Mesendoderm (in vitro differentiated cells): ENCODE measurements around the gene C2CD3.

Experiments
- DNase-seq: peaks from one replicate; pipeline ENCODE4 v3.0.0; 2013
- H2AK5ac ChIP-seq: 2 replicates; pipeline ENCODE4 v1.6.1; 2013; ENCODE audit warnings: low read length, inconsistent platforms
- H2BK120ac ChIP-seq: 2 replicates; pipeline ENCODE4 v1.6.1; 2013; ENCODE audit warnings: low read depth, mild to moderate bottlenecking, low read length, moderate library complexity, mixed read lengths
- H2BK15ac ChIP-seq: replicated peaks from 2 replicates; pipeline ENCODE4 v1.6.1; 2013; ENCODE audit warnings: low read depth, mild to moderate bottlenecking, moderate library complexity
- H2BK5ac ChIP-seq: 2 replicates; pipeline ENCODE4 v1.6.1; 2013; ENCODE audit warnings: low read length, inconsistent platforms
- H3K18ac ChIP-seq: 2 replicates; pipeline ENCODE4 v1.6.1; 2013; ENCODE audit warnings: mild to moderate bottlenecking, low read length, mixed read lengths
- H3K23ac ChIP-seq: one replicate; pipeline ENCODE4 v1.6.1; 2013; ENCODE audit warnings: low read length
- H3K27ac ChIP-seq: 2 replicates; pipeline ENCODE4 v1.5.1; 2013; ENCODE audit warnings: low read depth, mild to moderate bottlenecking, inconsistent platforms, low read length, moderate library complexity
- H3K27me3 ChIP-seq: 2 replicates; pipeline ENCODE4 v1.6.1; 2013; ENCODE audit warnings: low read length, control low read depth, mild to moderate bottlenecking, inconsistent platforms; ENCODE audit not compliant: insufficient read depth, poor library complexity
- H3K36me3 ChIP-seq: 2 replicates; pipeline ENCODE4 v1.6.1; 2013; ENCODE audit warnings: low read length, inconsistent platforms; ENCODE audit not compliant: control insufficient read depth, insufficient read depth
- H3K4ac ChIP-seq: one replicate; pipeline ENCODE4 v1.6.1; 2013; ENCODE audit warnings: low read depth, mild to moderate bottlenecking, low read length, moderate library complexity
- H3K4me1 ChIP-seq: 2 replicates; pipeline ENCODE4 v1.6.1; 2013; ENCODE audit warnings: low read depth, low read length, inconsistent platforms; ENCODE audit not compliant: control insufficient read depth
- H3K4me2 ChIP-seq: 2 replicates; pipeline ENCODE4 v1.6.1; 2013; ENCODE audit warnings: low read length
- H3K4me3 ChIP-seq: 2 replicates; pipeline ENCODE4 v1.5.1; 2013; ENCODE audit warnings: mild to moderate bottlenecking, low read length
- H3K56ac ChIP-seq: one replicate; pipeline ENCODE4 v1.6.1; 2013; ENCODE audit warnings: low read length
- H3K79me1 ChIP-seq: 2 replicates; pipeline ENCODE4 v1.6.1; 2013; ENCODE audit warnings: low read length, inconsistent platforms
- H3K79me2 ChIP-seq: 2 replicates; pipeline ENCODE4 v1.6.1; 2013; ENCODE audit warnings: mild to moderate bottlenecking, low read length; ENCODE audit not compliant: control insufficient read depth, insufficient read depth
- H3K9ac ChIP-seq: 2 replicates; pipeline ENCODE4 v1.6.1; 2013; ENCODE audit warnings: low read length, inconsistent platforms
- H4K5ac ChIP-seq: one replicate; pipeline ENCODE4 v1.6.1; 2013; ENCODE audit warnings: low read length
- H4K8ac ChIP-seq: one replicate; pipeline ENCODE4 v1.6.1; 2013; ENCODE audit warnings: low read depth, mild to moderate bottlenecking, control low read depth, low read length, moderate library complexity
- WGBS: extraction: QIAGEN DNeasy Blood & Tissue Kit; methylation state at CpG from one replicate; pipeline ENCODE4 v1.1.7; 2013; ENCODE audit warnings: low lambda C conversion rate, missing lambda C conversion rate; ENCODE audit not compliant: insufficient coverage; ENCODE audit errors: extremely low coverage; 5-methylcytosine and 5-hydroxymethylcytosine counted together

C2CD3 gene

GRCh38 chr11:74033046-74033445 is 137.8 kb downstream of the C2CD3 start:
- Histone ChIP-seq H3K18ac (no peak overlapping the region), H3K9ac (no peak overlapping the region), H4K5ac (no peak overlapping the region), H2BK15ac (no peak overlapping the region), H2AK5ac (no peak overlapping the region), H3K4me2 (no peak overlapping the region), H3K4ac (no peak overlapping the region), H3K4me3 (no peak overlapping the region), H4K8ac (no peak overlapping the region), H3K79me1 (no peaks in the 10 kb centered on the region), H3K27ac (no peak overlapping the region), H3K23ac (no peak overlapping the region), H3K4me1 (no peaks in the 10 kb centered on the region), H3K79me2 (no peaks in the 10 kb centered on the region), H2BK5ac (no peak overlapping the region), H2BK120ac (no peak overlapping the region), H3K27me3 (no peaks in the 10 kb centered on the region), H3K56ac (no peak overlapping the region), H3K36me3 (no peaks in the 10 kb centered on the region)
- WGBS: no CpG with 5 or more reads among the region's 3 CpGs
- no peak for DNase-seq

- H3K4ac ChIP-seq: no peak overlapping the region
- no peak overlapping the region for H3K18ac ChIP-seq
- no peaks in the 10 kb centered on the region for H3K27me3 ChIP-seq
- no peak overlapping the region for H3K56ac ChIP-seq
- H4K8ac ChIP-seq: no peak overlapping the region
- no peak overlapping the region for H2BK120ac ChIP-seq
- no peak overlapping the region for H3K9ac ChIP-seq
- no CpG with 5 or more reads among the region's 9 CpGs for WGBS
- no peak overlapping the region for H3K27ac ChIP-seq
- H3K4me2 ChIP-seq: no peak overlapping the region
- H3K4me1 ChIP-seq: no peaks in the 10 kb centered on the region
- H3K4me3 ChIP-seq: no peak overlapping the region
- H2AK5ac ChIP-seq: no peak overlapping the region
- H3K79me2 ChIP-seq: no peaks in the 10 kb centered on the region
- H3K79me1 ChIP-seq: no peaks in the 10 kb centered on the region
- H3K23ac ChIP-seq: no peak overlapping the region
- H4K5ac ChIP-seq: no peak overlapping the region
- H2BK5ac ChIP-seq: no peak overlapping the region
- DNase-seq: no peak
- no peaks in the 10 kb centered on the region for H3K36me3 ChIP-seq
- H2BK15ac ChIP-seq: no peak overlapping the region
Observed at GRCh38 chr11:74030723-74031676, 139.8 kb downstream of the C2CD3 start.

- no peaks in the 10 kb centered on the region for H3K36me3 ChIP-seq
- H3K27me3 ChIP-seq: no peaks in the 10 kb centered on the region
- H2AK5ac ChIP-seq: no peak overlapping the region
- no peak overlapping the region for H2BK5ac ChIP-seq
- no peaks in the 10 kb centered on the region for H3K79me2 ChIP-seq
- H3K18ac ChIP-seq: no peak overlapping the region
- no peak overlapping the region for H4K5ac ChIP-seq
- H2BK120ac ChIP-seq: no peak overlapping the region
- H3K4me3 ChIP-seq: no peak overlapping the region
- H3K4me2 ChIP-seq: no peak overlapping the region
- no peak for DNase-seq
- no peak overlapping the region for H3K4ac ChIP-seq
- WGBS: no CpG with 5 or more reads among the region's 7 CpGs
- H3K23ac ChIP-seq: no peak overlapping the region
- no peak overlapping the region for H4K8ac ChIP-seq
- H3K9ac ChIP-seq: no peak overlapping the region
- no peak overlapping the region for H3K27ac ChIP-seq
- H3K56ac ChIP-seq: no peak overlapping the region
- no peak overlapping the region for H2BK15ac ChIP-seq
- H3K4me1 ChIP-seq: no peaks in the 10 kb centered on the region
- no peaks in the 10 kb centered on the region for H3K79me1 ChIP-seq
Observed at GRCh38 chr11:74025467-74026166, 145.2 kb downstream of the C2CD3 start.

- H3K27ac ChIP-seq: no peak overlapping the region
- H3K79me2 ChIP-seq: no peaks in the 10 kb centered on the region
- H2BK120ac ChIP-seq: no peak overlapping the region
- no peak for DNase-seq
- no peaks in the 10 kb centered on the region for H3K27me3 ChIP-seq
- no peak overlapping the region for H4K5ac ChIP-seq
- H3K56ac ChIP-seq: no peak overlapping the region
- no peak overlapping the region for H3K23ac ChIP-seq
- H4K8ac ChIP-seq: no peak overlapping the region
- H3K4me1 ChIP-seq: no peaks in the 10 kb centered on the region
- H2AK5ac ChIP-seq: no peak overlapping the region
- no peaks in the 10 kb centered on the region for H3K36me3 ChIP-seq
- H3K18ac ChIP-seq: no peak overlapping the region
- H3K4ac ChIP-seq: no peak overlapping the region
- WGBS: no CpG with 5 or more reads among the region's 2 CpGs
- H3K4me3 ChIP-seq: no peak overlapping the region
- H2BK5ac ChIP-seq: no peak overlapping the region
- H3K79me1 ChIP-seq: no peaks in the 10 kb centered on the region
- H3K9ac ChIP-seq: no peak overlapping the region
- H3K4me2 ChIP-seq: no peak overlapping the region
- H2BK15ac ChIP-seq: no peak overlapping the region
Observed at GRCh38 chr11:74024261-74025029, 146.4 kb downstream of the C2CD3 start.

DNA sequence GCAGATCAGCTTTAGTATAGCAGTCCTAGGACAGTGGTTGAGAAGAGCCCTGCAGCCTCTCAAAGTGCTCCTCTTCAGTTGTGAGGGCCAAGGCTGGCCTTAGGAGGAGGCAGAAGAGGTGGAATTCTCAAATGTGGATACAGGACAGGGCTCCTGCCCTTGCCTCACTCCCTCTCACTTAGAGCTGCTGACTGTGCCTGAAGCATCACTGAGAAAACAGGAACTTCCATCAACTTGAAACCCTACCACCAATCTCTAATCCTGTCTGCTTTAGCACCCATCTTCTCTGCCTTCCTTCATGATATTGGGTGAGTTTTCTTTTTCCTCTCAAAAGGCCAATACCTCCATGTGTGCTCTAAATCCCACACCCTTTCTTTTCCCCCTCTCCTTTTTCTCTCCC is 147.5 kb downstream of the C2CD3 start:
- Histone ChIP-seq H3K4ac (no peak overlapping the region), H3K23ac (no peak overlapping the region), H4K8ac (no peak overlapping the region), H3K27me3 (no peaks in the 10 kb centered on the region), H3K4me1 (no peaks in the 10 kb centered on the region), H3K27ac (no peak overlapping the region), H3K56ac (no peak overlapping the region), H3K79me2 (no peaks in the 10 kb centered on the region), H2BK15ac (no peak overlapping the region), H4K5ac (no peak overlapping the region), H2AK5ac (no peak overlapping the region), H3K9ac (no peak overlapping the region), H3K79me1 (no peaks in the 10 kb centered on the region), H3K18ac (no peak overlapping the region), H3K36me3 (no peaks in the 10 kb centered on the region), H3K4me2 (no peak overlapping the region), H3K4me3 (no peak overlapping the region), H2BK120ac (no peak overlapping the region), H2BK5ac (no peak overlapping the region)
- no peak for DNase-seq
